ENCODE results near the gene MAP3K3.

GRCh38 chr17:63653050-63653449 is 30.8 kb downstream of the MAP3K3 start:
- TF ChIP-seq CTCF (conservative IDR thresholded peaks at IDR 0.05; ENCODE audit: low read depth in 2 of 2) (no peak), ZNF462 (CRISPR knock-in tag; IDR thresholded peaks at IDR 0.05) (no peak), EZH2 (IDR thresholded peaks at IDR 0.05; ENCODE audit: low read depth, unreplicated experiment) (no peak), STAT1 (IDR thresholded peaks at IDR 0.05; ENCODE audit: unreplicated experiment) (no peak), EZH2phosphoT487 (IDR thresholded peaks at IDR 0.05; ENCODE audit: unreplicated experiment) (no peak), ZNF331 (CRISPR knock-in tag; IDR thresholded peaks at IDR 0.05; ENCODE audit: low read depth) (no peak), POLR2AphosphoS5 (IDR thresholded peaks at IDR 0.05; ENCODE audit: low read depth) (no peak), ZNF114 (CRISPR knock-in tag; IDR thresholded peaks at IDR 0.05) (no peak), REST (IDR thresholded peaks at IDR 0.05; ENCODE audit: unreplicated experiment) (no peak), JUNB (IDR thresholded peaks at IDR 0.05; ENCODE audit: unreplicated experiment) (no peak)
